Fibroblast of upper back skin (primary cell): Measurements from ENCODE around the gene TRIP10.
"Not testable (repeated sequence)": the region's sequence is repeated elsewhere in the genome, so short reads cannot be mapped to it uniquely, and the experiment has no call there.

Source experiments
- DNase-seq: peaks from one replicate; pipeline ENCODE4 v3.0.0-alpha.2; 2013

The TRIP10 gene

DNA sequence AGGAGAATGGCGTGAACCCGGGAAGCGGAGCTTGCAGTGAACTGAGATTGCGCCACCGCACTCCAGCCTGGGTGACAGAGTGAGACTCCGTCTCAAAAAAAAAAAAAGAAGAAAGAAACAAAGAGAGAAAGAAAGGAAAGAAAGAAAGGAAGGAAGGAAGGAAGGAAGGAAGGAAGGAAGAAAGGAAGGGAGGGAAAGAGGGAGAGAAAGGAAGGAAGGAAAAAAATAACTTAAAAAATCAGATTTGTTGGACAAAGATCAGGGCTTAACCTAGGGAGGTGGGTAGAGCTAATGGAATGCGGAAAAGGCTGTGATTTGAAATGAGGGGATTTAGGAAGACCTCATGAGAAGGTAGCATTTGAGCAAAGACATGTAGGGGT, 32.2 kb downstream of the TRIP10 start:
- not testable (repeated sequence) for DNase-seq

- no peak for DNase-seq
These were observed 32.8 kb downstream of the TRIP10 start, which contains the start of gene VAV1 for GRCh38 chr19:6772028-6772865. Gene VAV1, plus strand, starts transcription at chr19:6772708. Its CDS starts 100 bp downstream, at chr19:6772808.

GRCh38 chr19:6772866-6773322, 33.4 kb downstream of the TRIP10 start:
- DNase-seq, result no peak

DNA sequence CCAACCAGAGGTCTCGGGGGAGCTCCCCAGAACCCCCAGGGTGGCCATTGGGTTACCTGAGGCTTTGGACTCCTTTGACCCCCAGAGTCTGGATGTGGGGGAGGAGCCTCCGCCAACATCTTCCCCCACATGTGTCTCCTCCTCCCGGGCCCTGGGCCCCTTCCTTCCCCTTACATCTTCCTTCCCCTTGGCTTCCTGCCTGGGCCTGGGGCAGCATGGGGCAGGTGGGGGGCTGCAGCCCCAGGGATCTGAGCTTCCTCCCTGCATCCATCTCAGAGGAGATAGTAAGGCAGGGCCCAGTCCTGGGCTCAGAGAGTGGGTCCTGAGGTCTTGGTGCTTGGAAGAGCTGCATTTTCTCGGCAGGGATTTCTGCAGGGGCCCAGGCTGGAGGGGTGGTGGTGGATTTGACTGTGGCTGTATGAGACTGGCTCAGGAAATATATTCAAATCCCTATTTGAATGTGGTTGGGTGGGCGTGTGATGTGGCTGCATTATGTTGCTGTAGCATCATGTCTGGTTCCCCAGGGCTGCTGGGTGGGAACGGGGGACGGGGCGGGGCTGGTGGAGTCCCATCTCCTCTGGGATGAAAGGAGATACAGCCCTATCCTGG, 33.9 kb downstream of the TRIP10 start:
- no peak for DNase-seq

GRCh38 chr19:6774821-6775707, 35.6 kb downstream of the TRIP10 start:
- no peak for DNase-seq

DNA sequence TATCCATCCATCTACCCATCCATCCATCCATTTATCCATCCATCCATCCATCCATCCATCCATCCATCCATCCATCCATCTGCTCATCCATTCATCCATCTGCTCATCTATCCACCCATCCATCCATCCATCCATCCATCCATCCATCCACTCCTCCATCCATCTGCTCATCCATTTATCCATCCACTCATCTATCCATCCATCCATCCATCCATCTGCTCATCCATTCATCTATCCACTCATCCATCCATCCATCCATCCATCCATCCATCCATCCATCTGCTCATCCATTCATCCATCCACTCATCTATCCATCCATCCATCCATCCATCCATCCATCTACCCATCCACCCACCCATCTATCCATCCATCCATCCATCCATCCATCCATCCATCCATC, 36.6 kb downstream of the TRIP10 start:
- DNase-seq, result not testable (repeated sequence)

DNA sequence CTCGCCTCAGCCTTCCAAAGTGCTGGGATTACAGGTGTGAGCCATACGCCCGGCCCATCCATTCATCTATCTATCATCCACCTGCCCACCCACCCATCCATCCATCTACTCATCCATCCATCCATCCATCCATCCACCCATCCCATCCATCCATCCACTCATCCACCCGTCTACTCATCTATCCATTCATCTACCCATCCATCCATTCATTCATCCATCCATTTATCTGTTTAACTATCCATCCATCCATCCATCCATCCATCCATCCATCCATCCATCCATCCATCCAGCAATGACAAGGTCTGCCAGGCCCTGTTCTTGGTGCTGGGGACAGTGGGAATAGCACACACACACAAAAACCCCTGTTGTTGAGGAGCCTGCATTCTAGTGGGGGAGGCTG, 37.5 kb downstream of the TRIP10 start:
- no peak for DNase-seq

DNA sequence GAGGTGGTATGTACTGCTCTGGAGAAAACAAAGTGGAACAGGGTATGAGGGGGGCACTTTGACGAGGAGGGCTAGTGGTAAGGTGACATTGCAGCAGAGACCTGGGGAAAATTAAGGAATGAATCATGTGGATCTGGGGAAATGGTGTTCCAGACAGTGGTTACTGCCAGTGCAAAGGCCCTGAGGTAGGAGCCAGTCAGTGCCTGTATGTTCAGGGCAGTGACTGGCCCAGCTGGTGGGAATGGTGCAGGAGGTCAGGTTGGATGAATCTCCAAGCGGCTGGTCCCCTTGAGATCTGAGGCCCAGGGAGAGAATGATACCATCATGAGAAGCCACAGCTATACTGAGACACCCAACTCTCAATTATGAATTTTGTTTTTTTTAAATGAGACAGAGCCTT, 38.0 kb downstream of the TRIP10 start:
- DNase-seq, result no peak

DNA sequence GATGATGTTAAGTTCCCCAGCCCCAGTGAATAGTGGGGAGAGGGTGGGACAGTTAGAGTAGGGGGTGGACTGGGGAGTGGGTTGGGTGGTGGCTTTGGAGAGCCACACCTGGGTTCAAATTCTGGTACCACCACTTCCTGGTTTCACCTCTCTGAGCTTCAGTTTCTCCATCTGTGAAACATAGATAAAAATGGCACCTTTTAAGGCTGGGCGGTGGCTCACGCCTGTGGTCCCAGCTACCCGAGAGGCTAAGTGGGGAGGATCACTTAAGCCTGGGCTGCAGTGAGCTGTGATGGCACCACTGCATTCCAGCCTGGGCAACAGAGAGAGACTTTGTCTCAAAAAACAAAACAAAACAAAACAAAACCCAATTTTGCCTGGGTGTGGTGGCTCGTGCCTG, 38.9 kb downstream of the TRIP10 start:
- DNase-seq, result no peak

GRCh38 chr19:6779206-6779605, 39.7 kb downstream of the TRIP10 start:
- no peak for DNase-seq

- no peak for DNase-seq
These were observed 47.9 kb downstream of the TRIP10 start for GRCh38 chr19:6787393-6787792.

DNA sequence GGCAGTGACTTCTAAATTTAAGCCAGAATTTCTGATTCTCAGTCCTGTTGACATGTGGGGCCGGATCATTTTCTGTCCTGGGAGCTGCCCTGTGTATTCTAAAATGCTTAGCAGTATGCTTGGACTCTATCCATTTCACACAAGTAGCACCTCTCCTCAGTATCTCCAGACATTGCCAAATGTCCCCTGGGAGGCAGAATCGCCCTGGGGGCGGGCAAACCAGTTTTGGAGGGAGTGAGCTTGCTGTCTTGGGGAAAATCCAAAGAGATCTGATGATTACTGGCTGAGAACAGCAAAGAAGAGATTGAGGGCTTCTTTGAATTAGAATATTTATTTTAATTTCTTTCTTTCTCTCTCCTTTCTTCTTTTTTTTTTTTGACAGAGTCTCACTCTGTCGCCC, 49.4 kb downstream of the TRIP10 start:
- DNase-seq, result no peak

DNA sequence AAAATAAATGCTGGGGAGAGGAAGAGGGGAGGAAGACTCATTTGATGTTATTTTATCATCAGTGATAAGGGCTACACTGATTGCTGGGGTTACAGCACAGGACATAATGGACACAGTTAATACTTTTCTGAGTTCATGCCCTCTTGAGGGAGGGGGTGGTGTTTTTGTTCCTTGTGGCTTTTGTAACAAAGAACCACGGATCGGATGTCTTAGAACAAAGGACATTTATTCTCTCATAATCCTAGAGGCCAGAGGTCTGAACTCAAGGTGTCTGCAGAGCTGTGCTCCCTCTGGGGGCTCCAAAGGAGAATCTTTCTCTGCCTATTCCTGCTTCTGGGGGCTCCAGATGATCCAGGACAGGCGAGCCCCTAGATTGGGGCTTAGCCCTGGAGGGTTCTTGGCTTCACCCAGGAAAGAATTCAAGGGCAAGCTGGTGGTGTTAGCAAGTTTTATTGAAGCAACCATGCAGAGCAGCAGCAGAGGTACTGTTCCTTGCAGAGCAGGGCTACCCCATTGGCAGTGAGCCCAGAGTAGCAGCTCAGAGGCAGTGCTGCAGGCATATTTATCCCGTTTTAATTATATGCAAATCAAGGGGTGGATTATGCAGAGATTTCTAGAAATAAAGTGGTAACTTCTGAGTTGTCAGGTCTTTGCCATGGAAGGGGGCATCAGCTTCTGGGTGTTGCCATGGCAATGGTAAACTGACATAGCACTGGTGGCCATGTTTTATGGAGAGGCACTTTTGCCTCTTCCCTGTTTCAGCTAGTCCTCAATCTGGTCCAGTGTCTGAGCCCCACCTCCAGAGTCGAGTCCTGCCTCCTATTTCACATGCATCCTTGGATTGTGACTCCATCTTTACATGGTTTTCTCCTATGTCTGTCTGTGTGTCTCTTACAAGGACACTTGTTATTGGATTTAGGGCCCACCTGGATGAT, 51.0 kb downstream of the TRIP10 start:
- DNase-seq, result no peak

DNA sequence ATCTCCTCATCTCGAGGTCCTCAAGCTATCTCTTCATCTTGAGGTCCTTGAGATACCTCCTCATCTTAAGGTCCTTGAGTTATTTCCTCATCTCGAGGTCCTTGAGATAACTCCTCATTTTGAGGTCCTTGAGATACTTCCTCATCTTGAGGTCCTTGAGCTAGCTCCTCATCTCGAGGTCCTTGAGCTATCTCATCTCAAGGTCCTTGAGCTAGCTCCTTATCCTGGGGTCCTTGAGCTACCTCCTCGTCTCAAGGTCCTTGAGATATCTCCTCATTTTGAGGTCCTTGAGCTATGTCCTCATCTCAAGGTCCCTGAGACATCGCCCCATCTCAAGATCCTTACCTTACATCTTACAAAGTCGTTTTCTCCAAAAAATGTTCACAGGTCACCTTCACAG, 51.8 kb downstream of the TRIP10 start:
- no peak for DNase-seq

- DNase-seq, result no peak
These were observed 53.9 kb downstream of the TRIP10 start for GRCh38 chr19:6793411-6793810.

- DNase-seq, result no peak
These were observed 54.5 kb downstream of the TRIP10 start for GRCh38 chr19:6793973-6794372.

DNA sequence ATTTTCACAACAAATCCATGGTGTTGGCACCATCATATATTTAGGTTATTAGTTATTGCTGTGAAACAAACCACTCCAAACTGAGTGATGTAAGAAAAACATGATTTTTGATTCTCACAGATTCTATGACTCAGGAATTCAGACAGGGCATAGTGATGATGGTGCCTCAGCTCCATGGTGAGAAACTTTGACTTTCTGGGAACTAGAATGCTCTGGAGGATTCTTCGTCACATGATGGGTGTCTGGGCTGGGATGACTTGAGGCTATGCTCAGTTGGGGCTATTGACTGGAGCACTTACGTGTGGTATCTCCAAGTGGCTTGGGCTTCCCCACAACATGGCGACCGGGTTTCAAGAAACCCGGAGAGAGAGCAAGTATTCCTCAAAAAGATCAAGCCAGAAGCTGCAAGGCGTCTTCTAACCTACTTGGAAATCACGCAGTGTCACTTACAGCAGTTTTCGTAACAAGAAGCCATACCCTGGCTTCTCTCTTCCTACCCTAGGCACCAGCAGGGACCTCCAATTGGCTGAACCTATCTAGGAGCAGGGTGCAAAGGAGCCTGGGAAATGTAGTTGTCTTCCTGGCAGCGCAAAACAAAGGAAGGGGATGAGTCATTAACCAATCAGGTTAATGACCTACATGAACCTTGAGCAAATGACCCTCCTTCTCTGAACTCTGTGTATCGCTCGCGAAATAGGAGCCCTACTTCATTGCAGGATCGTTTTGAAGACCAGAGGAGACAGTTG, 55.4 kb downstream of the TRIP10 start:
- no peak for DNase-seq

- no peak for DNase-seq
These were observed 56.8 kb downstream of the TRIP10 start for GRCh38 chr19:6796278-6796677.

GRCh38 chr19:6797646-6798045, 58.2 kb downstream of the TRIP10 start:
- DNase-seq, result no peak

DNA sequence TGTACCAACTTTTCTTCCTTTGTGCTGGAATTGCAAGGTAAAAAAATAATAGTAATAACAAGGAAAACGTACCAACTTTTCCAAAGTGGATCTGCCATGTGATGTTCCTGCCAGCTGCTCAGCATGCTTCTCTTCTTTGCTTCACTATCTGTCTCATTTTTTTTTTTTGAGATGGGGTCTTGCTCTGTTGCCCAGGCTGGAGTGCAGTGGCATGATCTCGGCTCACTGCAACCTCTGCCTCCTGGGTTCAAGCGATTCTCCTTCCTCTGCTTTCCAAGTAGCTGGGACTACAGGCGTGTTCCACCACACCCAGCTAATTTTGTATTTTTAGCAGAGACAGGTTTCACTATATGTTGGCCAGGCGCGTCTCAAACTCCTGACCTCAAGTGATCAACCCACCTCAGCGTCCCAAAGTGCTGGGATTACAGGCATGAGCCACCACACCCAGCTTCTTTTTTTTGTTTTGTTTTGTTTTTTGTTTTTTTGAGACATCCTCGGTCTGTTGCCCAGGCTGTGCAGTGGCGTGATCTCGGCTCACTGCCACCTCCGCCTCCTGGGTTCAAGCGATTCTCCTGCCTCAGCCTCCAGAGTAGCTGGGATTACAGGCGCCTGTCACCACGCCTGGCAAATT, 60.8 kb downstream of the TRIP10 start:
- not testable (repeated sequence) for DNase-seq

- peak; percentile 50 for DNase-seq
These were observed 61.6 kb downstream of the TRIP10 start for GRCh38 chr19:6800991-6801484.
